Small intestine (tissue), 7 donors: ENCODE results near the gene CBFA2T3. TPM values are rescaled to one million over a fixed set of nuclear protein-coding genes. Genes with fewer than 3 reads are reported as not detected.

Source experiments
- DNase-seq, 2 donors: peaks; one replicate each; pipeline versions ENCODE4 v3.0.0 to v3.0.0-alpha.2; 2013
- FAIRE-seq: peaks from 2 replicates; lab custom pipeline; 2012; peaks lifted over from hg19 to GRCh38; lab: Jason Lieb, UNC
- H3K27ac ChIP-seq, 3 donors: one replicate each; pipeline ENCODE4 v1.5.1; 2013; ENCODE audit warnings: low read length in 2 of 3, mild to moderate bottlenecking in 2 of 3, control low read depth in 1 of 3, inconsistent platforms in 1 of 3, low read depth in 1 of 3, moderate library complexity in 1 of 3
- H3K27me3 ChIP-seq, 3 donors: one replicate each; pipeline ENCODE4 v1.6.1; 2013; ENCODE audit warnings: low read length in 3 of 3, inconsistent platforms in 1 of 3; ENCODE audit not compliant: control insufficient read depth in 3 of 3, insufficient read depth in 3 of 3
- H3K36me3 ChIP-seq, 3 donors: one replicate each; pipeline ENCODE4 v1.6.1; 2013; ENCODE audit warnings: low read length in 3 of 3, inconsistent platforms in 1 of 3, low read depth in 1 of 3, mild to moderate bottlenecking in 1 of 3, moderate library complexity in 1 of 3; ENCODE audit not compliant: control insufficient read depth in 3 of 3, insufficient read depth in 2 of 3
- H3K4me1 ChIP-seq, 3 donors: one replicate each; pipeline ENCODE4 v1.6.1; 2013; ENCODE audit warnings: low read length in 2 of 3, inconsistent platforms in 1 of 3, low read depth in 1 of 3, mild to moderate bottlenecking in 1 of 3, moderate library complexity in 1 of 3; ENCODE audit not compliant: control insufficient read depth in 3 of 3, insufficient read depth in 2 of 3
- H3K4me3 ChIP-seq, 3 donors: one replicate each; pipeline ENCODE4 v1.5.1; 2013; ENCODE audit warnings: low read length in 3 of 3, control low read depth in 1 of 3, inconsistent platforms in 1 of 3, low read depth in 1 of 3, mild to moderate bottlenecking in 1 of 3, moderate library complexity in 1 of 3
- H3K9me3 ChIP-seq, 2 donors: one replicate each; pipeline ENCODE4 v1.6.1; 2013; ENCODE audit warnings: low read depth in 1 of 2, low read length in 1 of 2; ENCODE audit not compliant: control insufficient read depth in 2 of 2, insufficient read depth in 1 of 2
- WGBS, 3 donors: extraction: QIAGEN DNeasy Blood & Tissue Kit; methylation state at CpG; one replicate each; pipeline ENCODE4 v1.1.7; 2013; 5-methylcytosine and 5-hydroxymethylcytosine counted together
- polyA plus RNA-seq, 4 donors: library from polyadenylated mRNA; stranded (reverse) in 3 of 4; unstranded in 1 of 4; fragments of 200-250 nt in 3 of 4; fragments of 120-200 nt in 1 of 4; gene quantifications; one replicate each; pipeline versions ENCODE4 v1.2.1 to v1.2.3, GENCODE V29; 2013
- donor health status: healthy with polysubstance abuse.
- donor health status: control.
- donor health status: control.
- donor health status: Bipolar disorder and iron deficiency.
- donor health status: healthy.

Gene CBFA2T3
- polyA plus RNA-seq, 4 donors, result 1.4 to 8.4 (median 4.1) TPM

DNA sequence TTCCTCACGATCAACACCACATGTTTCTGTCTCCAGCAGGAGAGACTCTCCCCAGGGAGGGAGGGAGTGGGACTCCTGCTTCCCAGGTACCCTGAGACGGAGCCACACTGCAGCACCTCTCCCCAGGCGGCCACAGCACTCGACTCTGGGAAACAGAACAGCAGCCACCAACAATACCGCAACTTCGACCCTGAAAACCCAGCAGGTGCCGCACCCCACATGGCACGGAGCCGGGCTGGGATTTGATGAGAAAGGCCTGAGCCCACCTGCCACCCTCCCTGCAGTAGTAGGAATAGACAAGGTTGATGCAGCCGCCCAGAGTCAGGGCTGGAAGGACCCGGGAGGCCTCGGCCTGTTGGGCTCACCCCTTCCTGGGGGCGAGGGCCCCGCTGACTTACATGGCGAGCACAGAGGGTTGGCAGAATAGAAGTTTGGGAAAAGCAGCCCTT lies 134.7 kb downstream of the CBFA2T3 start:
- no peaks in the 10 kb centered on the region for H3K4me1 ChIP-seq
- no peaks in the 10 kb centered on the region for H3K27me3 ChIP-seq
- H3K36me3 ChIP-seq, result peaks cover 3 to 66% (median 5%) of the 10 kb centered on the region in 3 donors
- FAIRE-seq, result no peak
- DNase-seq, result no peak
- WGBS, 3 donors, result 84 to 96% (median 89%) methylated on average over 15 of the region's 15 CpGs
- no peak overlapping the region for H3K27ac ChIP-seq
- no peaks in the 10 kb centered on the region for H3K9me3 ChIP-seq
- H3K4me3 ChIP-seq, result no peak overlapping the region

DNA sequence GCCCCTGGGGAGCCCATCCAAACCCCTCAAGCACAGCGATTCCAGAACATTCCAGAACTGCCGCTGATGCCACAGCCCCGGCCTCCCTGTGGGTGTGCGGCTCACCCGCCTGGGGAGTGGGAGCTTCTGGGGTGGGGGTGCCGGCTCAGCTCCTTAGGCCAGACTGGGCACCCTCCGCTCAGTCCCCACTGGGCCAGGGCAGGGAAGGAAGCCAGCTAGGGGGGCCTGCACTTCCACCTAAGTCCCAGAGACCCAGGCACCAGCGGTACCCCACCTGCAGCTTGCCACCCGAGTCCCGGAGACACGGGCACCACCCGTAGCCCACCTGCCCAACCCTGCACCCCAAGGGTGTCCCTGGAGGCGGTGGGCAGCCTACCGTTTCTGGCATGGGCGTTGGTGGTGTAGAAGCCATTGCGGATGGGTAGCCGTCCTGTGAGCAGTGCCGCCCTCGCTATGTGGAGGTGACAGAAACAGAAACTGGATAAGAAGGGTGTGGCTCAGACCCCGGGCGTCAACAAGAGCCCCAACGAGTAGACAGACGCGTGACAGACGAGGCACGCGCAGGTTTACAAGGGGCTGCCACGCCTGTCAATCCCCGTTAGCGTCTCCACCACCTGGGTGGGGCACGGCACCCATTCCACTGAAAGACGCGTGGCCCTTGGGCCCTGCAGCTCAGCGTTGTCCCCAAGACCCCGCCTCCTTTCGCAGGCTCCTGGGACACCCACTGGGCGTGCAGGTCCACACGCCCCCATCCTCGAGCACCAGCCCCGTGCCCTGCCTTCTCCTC lies 135.3 kb downstream of the CBFA2T3 start:
- FAIRE-seq (no peak), DNase-seq (no peak)

DNA sequence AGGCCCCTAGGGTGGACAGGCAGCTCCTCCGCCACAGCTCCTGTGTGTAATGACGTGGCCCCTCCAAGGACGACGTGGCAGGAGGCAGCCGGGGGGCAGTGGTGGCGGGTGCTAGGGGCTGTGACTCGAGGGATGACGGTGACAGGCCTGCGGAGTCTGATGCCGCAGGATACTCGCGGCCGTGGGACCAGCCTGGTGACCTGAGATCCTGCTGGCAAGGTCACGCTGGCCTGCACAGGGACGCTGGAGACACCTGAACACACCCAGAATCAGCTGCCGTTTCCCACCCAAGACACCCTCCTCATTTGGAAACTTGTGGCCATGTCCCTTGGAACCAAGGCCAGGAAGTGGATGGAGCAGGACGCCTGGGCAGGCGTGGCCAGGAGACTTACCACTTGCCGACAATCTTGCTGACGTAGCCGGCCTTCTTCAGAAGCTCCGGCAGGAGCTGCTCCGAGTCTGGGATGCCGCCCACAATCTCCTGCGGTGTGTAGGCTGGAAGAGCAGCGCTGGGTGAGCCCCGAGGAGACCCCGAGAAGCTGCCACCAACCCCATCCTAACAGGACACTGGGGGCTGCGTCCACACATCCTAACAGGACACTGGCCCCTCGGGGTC lies 136.3 kb downstream of the CBFA2T3 start:
- DNase-seq (no peak), FAIRE-seq (no peak)
- Histone ChIP-seq H3K27ac (no peak overlapping the region), H3K4me1 (no peaks in the 10 kb centered on the region), H3K9me3 (no peaks in the 10 kb centered on the region), H3K4me3 (no peak overlapping the region), H3K36me3 (peaks cover 3 to 65% (median 5%) of the 10 kb centered on the region in 3 donors), H3K27me3 (no peaks in the 10 kb centered on the region)
- WGBS, 3 donors, result 90 to 96% (median 95%) methylated on average over 28 to 30 of the region's 30 CpGs

More for the DNA sequence above, 135.3 kb downstream of the CBFA2T3 start:
- H3K4me1 ChIP-seq, result no peaks in the 10 kb centered on the region
- no peaks in the 10 kb centered on the region for H3K27me3 ChIP-seq
- peaks cover 3 to 67% (median 5%) of the 10 kb centered on the region in 3 donors for H3K36me3 ChIP-seq
- no peak overlapping the region for H3K27ac ChIP-seq
- no peaks in the 10 kb centered on the region for H3K9me3 ChIP-seq
- H3K4me3 ChIP-seq, result no peak overlapping the region
- WGBS, 3 donors, result 82 to 89% (median 87%) methylated on average over 39 to 40 of the region's 40 CpGs

DNA sequence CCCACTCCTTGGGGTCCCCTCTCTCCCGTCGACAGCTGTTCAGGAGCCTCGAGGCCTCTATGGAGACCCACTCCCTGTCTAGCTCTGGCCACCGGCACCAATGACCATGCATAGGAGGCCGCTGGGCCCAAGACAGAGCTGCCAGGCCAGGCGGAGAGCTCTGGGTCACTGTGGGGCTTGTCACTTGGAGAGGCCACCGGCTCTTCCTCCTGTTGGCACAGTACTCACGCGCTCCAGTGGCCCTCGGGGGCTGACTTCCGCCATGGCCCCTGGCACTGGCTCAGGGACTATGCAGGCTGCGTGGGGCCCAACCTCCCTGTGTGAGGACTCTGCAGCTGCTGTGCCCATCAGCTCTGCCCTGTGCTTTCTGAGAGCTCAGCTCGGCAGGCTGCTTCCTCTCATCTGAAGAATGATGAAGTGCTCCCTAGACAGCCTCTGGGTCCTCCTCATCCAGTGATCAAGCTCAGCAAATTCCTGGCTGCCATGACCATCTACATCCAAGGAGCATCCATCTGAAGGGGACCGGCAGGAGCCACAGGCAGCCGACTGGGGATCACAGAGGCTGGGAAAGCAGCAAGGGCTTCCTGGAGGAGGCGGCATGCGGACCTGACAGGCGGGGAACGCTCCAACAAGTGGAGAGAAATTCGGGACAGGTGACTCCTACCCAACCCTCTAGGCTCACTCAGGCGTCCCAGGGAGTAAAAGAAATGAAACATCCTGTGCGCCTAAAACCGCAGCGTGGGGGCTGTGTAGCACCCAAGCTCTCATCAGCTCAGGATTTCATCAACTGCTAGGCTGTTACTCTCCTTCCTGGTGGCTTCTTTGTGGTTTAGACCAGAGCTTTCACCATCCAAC lies 137.0 kb downstream of the CBFA2T3 start:
- no peak for DNase-seq
- Histone ChIP-seq H3K4me3 (no peak overlapping the region), H3K27ac (no peak overlapping the region), H3K27me3 (no peaks in the 10 kb centered on the region), H3K9me3 (no peaks in the 10 kb centered on the region), H3K36me3 (peaks cover 3 to 70% (median 5%) of the 10 kb centered on the region in 3 donors), H3K4me1 (no peaks in the 10 kb centered on the region)
- 92 to 97% (median 94%) methylated on average over 21 to 24 of the region's 24 CpGs for WGBS, 3 donors
- no peak for FAIRE-seq

DNA sequence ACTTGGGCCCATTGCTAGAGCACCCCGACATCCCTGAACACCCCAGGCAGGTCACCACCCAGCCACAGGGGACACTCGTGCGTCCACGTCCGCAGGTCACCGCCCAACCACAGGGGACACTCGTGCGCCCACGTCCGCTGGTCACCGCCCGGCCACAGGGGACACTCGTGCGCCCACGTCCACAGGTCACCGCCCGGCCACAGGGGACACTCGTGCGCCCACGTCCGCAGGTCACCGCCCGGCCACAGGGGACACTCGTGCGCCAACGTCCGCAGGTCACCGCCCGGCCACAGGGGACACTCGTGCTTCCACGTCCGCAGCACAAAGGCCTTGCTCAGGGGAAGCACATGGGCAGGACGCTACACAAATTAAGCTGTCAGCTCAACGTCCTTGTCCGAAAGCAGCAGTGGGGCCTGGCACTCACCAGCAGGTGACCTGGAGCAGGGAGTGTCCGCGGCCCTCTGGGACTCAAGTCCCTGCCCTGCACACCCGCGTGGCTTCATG lies 137.9 kb downstream of the CBFA2T3 start:
- whole genome bisulfite sequencing, 3 donors, result 90 to 94% (median 91%) methylated on average over 39 of the region's 39 CpGs
- peaks cover 3 to 77% (median 5%) of the 10 kb centered on the region in 3 donors for H3K36me3 ChIP-seq
- no peaks in the 10 kb centered on the region for H3K4me1 ChIP-seq
- H3K27ac ChIP-seq, result no peak overlapping the region
- no peaks in the 10 kb centered on the region for H3K27me3 ChIP-seq
- no peak for DNase-seq
- no peak for FAIRE-seq
- H3K9me3 ChIP-seq, result no peaks in the 10 kb centered on the region
- no peak overlapping the region for H3K4me3 ChIP-seq

DNA sequence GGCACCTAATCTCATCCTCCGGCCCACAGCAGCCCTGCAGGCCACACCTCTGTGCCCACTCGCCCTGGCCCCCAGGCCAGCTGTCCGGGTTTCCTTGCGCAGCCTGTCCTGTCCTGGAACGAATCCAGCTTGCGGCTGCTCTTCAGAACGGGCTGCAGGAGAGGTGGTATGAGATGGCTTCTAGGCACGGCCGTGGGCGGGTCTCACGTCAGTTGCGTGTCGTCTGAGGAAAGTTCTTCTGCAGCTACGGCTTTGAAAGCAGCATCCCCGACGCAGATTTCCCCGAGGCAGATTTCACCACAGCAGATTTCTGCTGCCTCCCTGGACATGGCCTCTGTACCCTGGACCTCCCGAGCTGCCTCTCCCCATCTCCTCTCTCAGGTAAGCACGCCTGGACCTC lies 138.4 kb downstream of the CBFA2T3 start:
- H3K36me3 ChIP-seq, result peaks cover 3 to 79% (median 5%) of the 10 kb centered on the region in 3 donors
- no peaks in the 10 kb centered on the region for H3K4me1 ChIP-seq
- no peak overlapping the region for H3K27ac ChIP-seq
- DNase-seq (no peak), FAIRE-seq (no peak)
- no peak overlapping the region for H3K4me3 ChIP-seq
- 90 to 91% (median 91%) methylated on average over 19 of the region's 19 CpGs for WGBS, 3 donors
- no peaks in the 10 kb centered on the region for H3K9me3 ChIP-seq
- H3K27me3 ChIP-seq, result no peaks in the 10 kb centered on the region

DNA sequence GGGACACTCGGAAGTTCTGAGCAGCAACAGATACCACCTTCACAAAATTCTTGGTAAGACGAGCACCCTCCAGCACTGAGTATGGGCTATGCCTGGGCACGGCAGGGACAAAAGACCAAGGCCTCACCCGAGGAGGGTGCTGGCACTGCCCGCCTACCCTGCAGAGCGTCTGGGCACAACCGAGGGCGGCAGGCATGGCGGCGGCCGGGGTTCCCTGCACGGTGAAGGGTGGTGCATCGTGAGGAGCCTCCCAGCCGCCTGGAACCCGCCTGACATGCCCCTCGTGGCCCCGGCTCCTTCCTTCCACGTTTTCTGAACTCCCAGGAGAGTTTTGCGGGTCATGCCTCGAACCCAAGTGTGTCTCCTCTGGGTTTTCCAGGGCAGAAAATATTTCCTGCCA lies 139.2 kb downstream of the CBFA2T3 start:
- Histone ChIP-seq H3K4me1 (no peaks in the 10 kb centered on the region), H3K9me3 (no peaks in the 10 kb centered on the region), H3K27me3 (no peaks in the 10 kb centered on the region), H3K4me3 (no peak overlapping the region), H3K27ac (no peak overlapping the region), H3K36me3 (peaks cover 3 to 74% (median 5%) of the 10 kb centered on the region in 3 donors)
- DNase-seq, result no peak
- WGBS, 3 donors, result 86 to 93% (median 91%) methylated on average over 20 of the region's 20 CpGs
- no peak for FAIRE-seq

DNA sequence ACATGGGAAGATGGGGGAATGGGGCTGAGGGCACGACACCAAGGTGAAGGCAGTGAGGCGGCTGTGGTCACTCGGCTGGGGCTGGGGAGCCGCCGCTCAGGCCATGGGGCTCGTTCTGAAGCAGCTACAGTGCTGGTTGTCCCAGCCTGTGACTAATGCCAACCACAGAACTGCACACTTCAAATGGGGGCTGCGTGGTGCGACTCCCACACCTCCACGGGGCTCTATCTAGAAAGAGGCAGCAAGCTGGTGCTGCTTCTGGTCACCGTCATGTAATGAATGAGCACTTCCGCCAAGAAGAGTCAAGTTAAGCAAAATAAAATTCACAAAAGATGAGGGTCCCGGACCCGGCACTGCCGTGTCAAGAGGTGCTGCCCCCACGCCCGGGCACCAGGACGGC lies 140.2 kb downstream of the CBFA2T3 start:
- H3K27me3 ChIP-seq, result no peaks in the 10 kb centered on the region
- DNase-seq (no peak), FAIRE-seq (no peak)
- no peaks in the 10 kb centered on the region for H3K9me3 ChIP-seq
- WGBS, 3 donors, result 87 to 91% (median 90%) methylated on average over 17 of the region's 17 CpGs
- H3K36me3 ChIP-seq, result peaks cover 0 to 64% (median 5%) of the 10 kb centered on the region in 3 donors
- no peaks in the 10 kb centered on the region for H3K4me1 ChIP-seq
- no peak overlapping the region for H3K27ac ChIP-seq
- no peak overlapping the region for H3K4me3 ChIP-seq
